ENCODE data around the gene PPP1R7. TPM values are rescaled to one million over a fixed set of nuclear protein-coding genes. Genes with fewer than 3 reads are reported as not detected.

The PPP1R7 gene
- polyA plus RNA-seq, 3 donors = 54.9 to 102 (median 84.4) TPM

DNA sequence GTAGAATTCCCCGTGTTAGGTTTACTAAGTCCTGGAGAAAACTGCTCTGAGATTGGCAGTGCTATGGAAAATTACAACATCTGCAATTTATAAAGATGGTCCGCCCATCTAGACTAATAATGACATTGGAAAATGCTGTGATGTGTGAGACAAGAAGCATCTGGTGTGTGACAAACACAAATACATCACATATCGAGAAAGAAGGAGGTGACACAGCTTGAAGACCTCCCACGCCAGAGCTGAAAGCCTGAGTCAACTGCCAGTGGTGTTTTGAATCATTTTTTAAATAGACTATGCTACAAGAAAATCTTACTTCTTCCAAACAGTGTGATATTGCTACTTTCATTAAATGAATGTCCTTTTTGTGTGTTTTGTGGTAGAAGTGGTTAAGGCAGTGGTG, 29.6 kb downstream of the PPP1R7 start:
- no peak overlapping the region for H3K27ac ChIP-seq (ENCODE audit: low read depth in 1 of 2, low read length in 2 of 2)
- H3K4me1 ChIP-seq (ENCODE audit: control insufficient read depth in 1 of 2, insufficient read depth in 2 of 2, low read length in 2 of 2) = no peaks in the 10 kb centered on the region
- intact Hi-C loops (cut with micrococcal nuclease) = no loop called here
- no peaks in the 10 kb centered on the region for H4K20me1 ChIP-seq (ENCODE audit: insufficient read depth, low read length)
- no peaks in the 10 kb centered on the region for H3K27me3 ChIP-seq (ENCODE audit: control insufficient read depth in 2 of 2, insufficient read depth in 2 of 2, low read length in 2 of 2)
- H3K27ac Mint-ChIP-seq = no peak overlapping the region
- no peaks in the 10 kb centered on the region for H3K27me3 Mint-ChIP-seq (ENCODE audit: low read depth in 3 of 3)
- H3K4me3 ChIP-seq (replicated peaks in 1 of 3; ENCODE audit: low read depth in 2 of 3, low read length in 3 of 3) = no peak overlapping the region
- H3K9ac ChIP-seq (ENCODE audit: insufficient read depth, low read length, poor library complexity, severe bottlenecking) = no peak overlapping the region
- no peak overlapping the region for H2AFZ ChIP-seq (ENCODE audit: insufficient read depth, low read depth, low read length, poor library complexity, severe bottlenecking)
- peaks cover 66 to 86% of the 10 kb centered on the region in 2 donors for H3K36me3 Mint-ChIP-seq
- H3K4me2 ChIP-seq (replicated peaks; ENCODE audit: extremely low read depth, low read length, poor library complexity, severe bottlenecking) = no peak overlapping the region
- no peaks in the 10 kb centered on the region for H3K4me1 Mint-ChIP-seq
- DNase-seq = no peak
- no peak overlapping the region for H3K4me3 Mint-ChIP-seq
- H3K9me3 Mint-ChIP-seq = peaks cover 0 to 3% (median 1%) of the 10 kb centered on the region in 7 donors
- no CpG with 5 or more reads among the region's 4 CpGs for WGBS (ENCODE audit: insufficient coverage)
- H3K79me2 ChIP-seq (ENCODE audit: insufficient read depth, low read length) = no peaks in the 10 kb centered on the region
- peaks cover 48 to 81% of the 10 kb centered on the region in 2 donors for H3K36me3 ChIP-seq (replicated peaks in 1 of 2; ENCODE audit: control insufficient read depth in 1 of 2, insufficient read depth in 2 of 2, low read length in 2 of 2)
- no peaks in the 10 kb centered on the region for H3K9me3 ChIP-seq (replicated peaks in 1 of 2; ENCODE audit: control insufficient read depth in 1 of 2, insufficient read depth in 1 of 2, low read length in 2 of 2)
- TF ChIP-seq, protein P1, sequence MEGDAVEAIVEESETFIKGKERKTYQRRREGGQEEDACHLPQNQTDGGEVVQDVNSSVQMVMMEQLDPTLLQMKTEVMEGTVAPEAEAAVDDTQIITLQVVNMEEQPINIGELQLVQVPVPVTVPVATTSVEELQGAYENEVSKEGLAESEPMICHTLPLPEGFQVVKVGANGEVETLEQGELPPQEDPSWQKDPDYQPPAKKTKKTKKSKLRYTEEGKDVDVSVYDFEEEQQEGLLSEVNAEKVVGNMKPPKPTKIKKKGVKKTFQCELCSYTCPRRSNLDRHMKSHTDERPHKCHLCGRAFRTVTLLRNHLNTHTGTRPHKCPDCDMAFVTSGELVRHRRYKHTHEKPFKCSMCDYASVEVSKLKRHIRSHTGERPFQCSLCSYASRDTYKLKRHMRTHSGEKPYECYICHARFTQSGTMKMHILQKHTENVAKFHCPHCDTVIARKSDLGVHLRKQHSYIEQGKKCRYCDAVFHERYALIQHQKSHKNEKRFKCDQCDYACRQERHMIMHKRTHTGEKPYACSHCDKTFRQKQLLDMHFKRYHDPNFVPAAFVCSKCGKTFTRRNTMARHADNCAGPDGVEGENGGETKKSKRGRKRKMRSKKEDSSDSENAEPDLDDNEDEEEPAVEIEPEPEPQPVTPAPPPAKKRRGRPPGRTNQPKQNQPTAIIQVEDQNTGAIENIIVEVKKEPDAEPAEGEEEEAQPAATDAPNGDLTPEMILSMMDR (IDR thresholded peaks at IDR 0.05) = no peak

DNA sequence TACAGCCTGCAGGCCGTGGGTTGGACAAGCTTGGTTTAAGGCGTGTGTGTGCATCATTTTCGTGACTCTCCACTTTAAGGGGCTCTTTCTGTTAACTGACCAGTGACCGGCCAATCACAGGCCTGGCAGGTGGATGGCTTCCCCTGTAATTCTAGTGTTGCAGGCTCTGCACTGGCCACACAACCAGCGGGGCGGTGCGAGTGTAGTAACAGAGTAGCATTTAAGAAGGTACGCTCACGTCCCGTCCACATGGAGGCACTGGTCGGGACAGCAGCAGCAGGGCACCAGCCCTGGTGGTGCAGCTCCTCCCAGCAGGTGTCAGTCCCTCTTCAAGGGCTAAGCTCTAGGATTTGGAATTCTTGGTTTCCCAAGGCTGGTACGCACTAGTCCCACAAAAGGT, 30.2 kb downstream of the PPP1R7 start:
- no peak overlapping the region for H3K4me3 ChIP-seq (replicated peaks in 1 of 3; ENCODE audit: low read depth in 2 of 3, low read length in 3 of 3)
- over 99% methylated on average over 12 of the region's 12 CpGs for WGBS (ENCODE audit: insufficient coverage)
- TF ChIP-seq, protein P1 (IDR thresholded peaks at IDR 0.05) = no peak
- no peaks in the 10 kb centered on the region for H3K4me1 ChIP-seq (ENCODE audit: control insufficient read depth in 1 of 2, insufficient read depth in 2 of 2, low read length in 2 of 2)
- no peaks in the 10 kb centered on the region for H3K9me3 ChIP-seq (replicated peaks in 1 of 2; ENCODE audit: control insufficient read depth in 1 of 2, insufficient read depth in 1 of 2, low read length in 2 of 2)
- H3K4me2 ChIP-seq (replicated peaks; ENCODE audit: extremely low read depth, low read length, poor library complexity, severe bottlenecking) = no peak overlapping the region
- intact Hi-C loops (cut with micrococcal nuclease) = no loop called here
- Mint-ChIP-seq H3K4me3 (no peak overlapping the region), H3K9me3 (peaks cover 0 to 3% (median 1%) of the 10 kb centered on the region in 7 donors), H3K27me3 (ENCODE audit: low read depth in 3 of 3) (no peaks in the 10 kb centered on the region), H3K36me3 (peaks cover 61 to 80% of the 10 kb centered on the region in 2 donors), H3K27ac (no peak overlapping the region), H3K4me1 (no peaks in the 10 kb centered on the region)
- H3K79me2 ChIP-seq (ENCODE audit: insufficient read depth, low read length) = no peaks in the 10 kb centered on the region
- H3K36me3 ChIP-seq (replicated peaks in 1 of 2; ENCODE audit: control insufficient read depth in 1 of 2, insufficient read depth in 2 of 2, low read length in 2 of 2) = peaks cover 42 to 75% of the 10 kb centered on the region in 2 donors
- no peaks in the 10 kb centered on the region for H4K20me1 ChIP-seq (ENCODE audit: insufficient read depth, low read length)
- no peak overlapping the region for H2AFZ ChIP-seq (ENCODE audit: insufficient read depth, low read depth, low read length, poor library complexity, severe bottlenecking)
- H3K27me3 ChIP-seq (ENCODE audit: control insufficient read depth in 2 of 2, insufficient read depth in 2 of 2, low read length in 2 of 2) = no peaks in the 10 kb centered on the region
- DNase-seq = no peak
- H3K9ac ChIP-seq (ENCODE audit: insufficient read depth, low read length, poor library complexity, severe bottlenecking) = no peak overlapping the region
- no peak overlapping the region for H3K27ac ChIP-seq (ENCODE audit: low read depth in 1 of 2, low read length in 2 of 2)
